ENCODE results near the gene KBTBD8.

DNA sequence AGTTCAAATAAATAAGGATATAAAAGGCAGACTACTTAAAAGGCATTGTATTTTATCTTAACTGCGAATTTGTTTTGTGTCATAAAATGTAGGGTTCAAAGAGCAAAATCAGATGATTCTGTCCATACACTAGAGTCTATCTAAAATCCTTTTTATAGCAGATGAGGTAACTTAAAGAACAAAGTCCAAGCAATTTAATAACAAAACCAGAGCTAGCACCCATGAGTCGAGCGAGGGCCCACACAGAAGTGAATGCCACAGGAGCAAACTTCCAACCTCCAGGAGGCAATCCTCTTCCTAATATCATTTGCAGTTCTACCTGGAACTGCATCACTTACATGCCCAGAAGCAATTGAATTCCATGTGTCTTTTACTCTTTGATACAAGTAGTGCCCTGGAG lies 35.4 kb upstream of the KBTBD8 start:
- TF ChIP-seq, protein P1, sequence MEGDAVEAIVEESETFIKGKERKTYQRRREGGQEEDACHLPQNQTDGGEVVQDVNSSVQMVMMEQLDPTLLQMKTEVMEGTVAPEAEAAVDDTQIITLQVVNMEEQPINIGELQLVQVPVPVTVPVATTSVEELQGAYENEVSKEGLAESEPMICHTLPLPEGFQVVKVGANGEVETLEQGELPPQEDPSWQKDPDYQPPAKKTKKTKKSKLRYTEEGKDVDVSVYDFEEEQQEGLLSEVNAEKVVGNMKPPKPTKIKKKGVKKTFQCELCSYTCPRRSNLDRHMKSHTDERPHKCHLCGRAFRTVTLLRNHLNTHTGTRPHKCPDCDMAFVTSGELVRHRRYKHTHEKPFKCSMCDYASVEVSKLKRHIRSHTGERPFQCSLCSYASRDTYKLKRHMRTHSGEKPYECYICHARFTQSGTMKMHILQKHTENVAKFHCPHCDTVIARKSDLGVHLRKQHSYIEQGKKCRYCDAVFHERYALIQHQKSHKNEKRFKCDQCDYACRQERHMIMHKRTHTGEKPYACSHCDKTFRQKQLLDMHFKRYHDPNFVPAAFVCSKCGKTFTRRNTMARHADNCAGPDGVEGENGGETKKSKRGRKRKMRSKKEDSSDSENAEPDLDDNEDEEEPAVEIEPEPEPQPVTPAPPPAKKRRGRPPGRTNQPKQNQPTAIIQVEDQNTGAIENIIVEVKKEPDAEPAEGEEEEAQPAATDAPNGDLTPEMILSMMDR (IDR thresholded peaks at IDR 0.05; ENCODE audit: low read depth, low read length, missing input control) = no peak
- no peak for TF ChIP-seq NR2F2 (IDR thresholded peaks at IDR 0.05)
- no peak for TF ChIP-seq MAX (IDR thresholded peaks at IDR 0.05)
- TF ChIP-seq RAD21 (IDR thresholded peaks at IDR 0.05) = no peak
- TF ChIP-seq JUND (IDR thresholded peaks at IDR 0.05) = no peak
- TF ChIP-seq, protein P2, sequence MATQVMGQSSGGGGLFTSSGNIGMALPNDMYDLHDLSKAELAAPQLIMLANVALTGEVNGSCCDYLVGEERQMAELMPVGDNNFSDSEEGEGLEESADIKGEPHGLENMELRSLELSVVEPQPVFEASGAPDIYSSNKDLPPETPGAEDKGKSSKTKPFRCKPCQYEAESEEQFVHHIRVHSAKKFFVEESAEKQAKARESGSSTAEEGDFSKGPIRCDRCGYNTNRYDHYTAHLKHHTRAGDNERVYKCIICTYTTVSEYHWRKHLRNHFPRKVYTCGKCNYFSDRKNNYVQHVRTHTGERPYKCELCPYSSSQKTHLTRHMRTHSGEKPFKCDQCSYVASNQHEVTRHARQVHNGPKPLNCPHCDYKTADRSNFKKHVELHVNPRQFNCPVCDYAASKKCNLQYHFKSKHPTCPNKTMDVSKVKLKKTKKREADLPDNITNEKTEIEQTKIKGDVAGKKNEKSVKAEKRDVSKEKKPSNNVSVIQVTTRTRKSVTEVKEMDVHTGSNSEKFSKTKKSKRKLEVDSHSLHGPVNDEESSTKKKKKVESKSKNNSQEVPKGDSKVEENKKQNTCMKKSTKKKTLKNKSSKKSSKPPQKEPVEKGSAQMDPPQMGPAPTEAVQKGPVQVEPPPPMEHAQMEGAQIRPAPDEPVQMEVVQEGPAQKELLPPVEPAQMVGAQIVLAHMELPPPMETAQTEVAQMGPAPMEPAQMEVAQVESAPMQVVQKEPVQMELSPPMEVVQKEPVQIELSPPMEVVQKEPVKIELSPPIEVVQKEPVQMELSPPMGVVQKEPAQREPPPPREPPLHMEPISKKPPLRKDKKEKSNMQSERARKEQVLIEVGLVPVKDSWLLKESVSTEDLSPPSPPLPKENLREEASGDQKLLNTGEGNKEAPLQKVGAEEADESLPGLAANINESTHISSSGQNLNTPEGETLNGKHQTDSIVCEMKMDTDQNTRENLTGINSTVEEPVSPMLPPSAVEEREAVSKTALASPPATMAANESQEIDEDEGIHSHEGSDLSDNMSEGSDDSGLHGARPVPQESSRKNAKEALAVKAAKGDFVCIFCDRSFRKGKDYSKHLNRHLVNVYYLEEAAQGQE (IDR thresholded peaks at IDR 0.05) = no peak
- no peak for TF ChIP-seq EGR1 (IDR thresholded peaks at IDR 0.05; ENCODE audit: low read depth in 2 of 2)
